ENCODE results near the gene CMTR2. TPM values are rescaled to one million over a fixed set of nuclear protein-coding genes. Genes with fewer than 3 reads are reported as not detected.

The CMTR2 gene
- total RNA-seq, 1 experiment from 2014 or later: 15.5 TPM

GRCh38 chr16:71259086-71259485, 30.1 kb downstream of the CMTR2 start:
- no peak overlapping the region for H3K56ac ChIP-seq (ENCODE audit: insufficient read length, low read depth, low read length)
- H4K8ac ChIP-seq (replicated peaks; ENCODE audit: insufficient read length, low read depth, low read length): no peak overlapping the region
- H3K4me3 Mint-ChIP-seq: no peak overlapping the region
- no peaks in the 10 kb centered on the region for H3K27me3 ChIP-seq (ENCODE audit: insufficient read depth, low read length)
- no peak overlapping the region for H2BK12ac ChIP-seq (ENCODE audit: insufficient read length, low read depth, low read length)
- peaks cover 4% of the 10 kb centered on the region; the same call in 1 of the 2 replicates for H3K4me1 ChIP-seq (ENCODE audit: insufficient read depth, low read length)
- no peak overlapping the region for H2AFZ ChIP-seq (ENCODE audit: low read length)
- H3K79me1 ChIP-seq (ENCODE audit: insufficient read depth, low read depth, low read length, poor library complexity, severe bottlenecking): no peaks in the 10 kb centered on the region
- H4K91ac ChIP-seq (ENCODE audit: insufficient read length, low read depth, low read length): no peak overlapping the region
- no peak overlapping the region for H3K9ac ChIP-seq (ENCODE audit: extremely low read depth, insufficient read length, low read length)
- no peak overlapping the region for H2BK15ac ChIP-seq (ENCODE audit: low read depth, low read length)
- no peak overlapping the region for H3K23ac ChIP-seq (ENCODE audit: insufficient read length, low read depth, low read length)
- no peak for DNase-seq
- H2BK120ac ChIP-seq (ENCODE audit: low read depth, low read length, poor library complexity, severe bottlenecking): no peak overlapping the region
- H3K4me2 ChIP-seq (ENCODE audit: insufficient read depth, insufficient read length, low read length): no peak overlapping the region
- H3K4ac ChIP-seq (ENCODE audit: low read depth, low read length): no peak overlapping the region
- H3K79me2 ChIP-seq (ENCODE audit: insufficient read depth, low read length): no peaks in the 10 kb centered on the region
- H3K27me3 Mint-ChIP-seq (ENCODE audit: low read depth): no peaks in the 10 kb centered on the region
- no peak overlapping the region for H2BK20ac ChIP-seq (ENCODE audit: low read depth, low read length, poor library complexity, severe bottlenecking)
- no peak for TF ChIP-seq CTCF (conservative IDR thresholded peaks at IDR 0.05)
- peaks cover 9 to 12% of the 10 kb centered on the region in 2 experiments for H3K4me1 Mint-ChIP-seq
- no peak overlapping the region for H3K14ac ChIP-seq (ENCODE audit: insufficient read depth, low read length)
- no peak overlapping the region for H4K5ac ChIP-seq (ENCODE audit: insufficient read length, low read depth, low read length)
- WGBS (ENCODE audit: extremely low coverage, insufficient read length, low lambda C conversion rate): no CpG with 5 or more reads among the region's 5 CpGs
- no peaks in the 10 kb centered on the region for H3K9me3 ChIP-seq (ENCODE audit: control insufficient read depth, low read depth, low read length)
- no peaks in the 10 kb centered on the region for H3K9me3 Mint-ChIP-seq
- H2AK5ac ChIP-seq (ENCODE audit: insufficient read length, low read length): no peak overlapping the region
- H4K20me1 ChIP-seq (ENCODE audit: control insufficient read depth, insufficient read depth, insufficient read length): no peaks in the 10 kb centered on the region
- no peaks in the 10 kb centered on the region for H3K36me3 Mint-ChIP-seq (ENCODE audit: insufficient read depth in 1 of 3, low read depth in 3 of 3)
- H3K27ac ChIP-seq (ENCODE audit: insufficient read length, low read depth, low read length): no peak overlapping the region
- no peak overlapping the region for H3T11ph ChIP-seq (ENCODE audit: low read length)
- no peaks in the 10 kb centered on the region for H3K23me2 ChIP-seq (ENCODE audit: insufficient read length, low read depth, low read length, poor library complexity, severe bottlenecking)
- no peak overlapping the region for H3K27ac Mint-ChIP-seq
- no peak overlapping the region for H3K18ac ChIP-seq (ENCODE audit: insufficient read length, low read depth, low read length)
- H2BK5ac ChIP-seq (ENCODE audit: insufficient read length, low read length): no peak overlapping the region

Data from H9 (cell line).